Activated T-helper 1 cell treated with anti-CD3 and anti-CD28 coated beads, Interleukin-12 subunit alpha, Interleukin-12 subunit beta, Interleukin-2, Interleukin-4 antibody, amounts not matched to agents 30 ng/mL and 10 ng/mL and 1 ng/mL, durations not matched to agents 14 hours and 24 hours and 36 hours (primary cell): ENCODE measurements around the gene CTXND2. TPM values are rescaled to one million over a fixed set of nuclear protein-coding genes. Genes with fewer than 3 reads are reported as not detected.
"Not testable (repeated sequence)": the region's sequence is repeated elsewhere in the genome, so short reads cannot be mapped to it uniquely, and the experiment has no call there.

Source experiments
- DNase-seq: peaks from one replicate; pipeline ENCODE4 v3.0.0; 2021; ENCODE audit warnings: low spot score
- H3K27ac Mint-ChIP-seq: one replicate; pipeline ENCODE4 v1.8.0; 2021; ENCODE audit warnings: mild to moderate bottlenecking, mixed read lengths
- H3K27me3 Mint-ChIP-seq: one replicate; pipeline ENCODE4 v1.8.0; 2022; ENCODE audit warnings: mild to moderate bottlenecking, moderate library complexity, mixed read lengths; ENCODE audit not compliant: insufficient read depth
- H3K36me3 Mint-ChIP-seq: one replicate; pipeline ENCODE4 v1.8.0; 2021; ENCODE audit warnings: low read depth, mixed read lengths
- H3K4me1 Mint-ChIP-seq: one replicate; pipeline ENCODE4 v1.8.0; 2021; ENCODE audit warnings: low read depth, mixed read lengths
- H3K4me3 Mint-ChIP-seq: one replicate; pipeline ENCODE4 v1.8.0; 2021; ENCODE audit warnings: mild to moderate bottlenecking, moderate library complexity, mixed read lengths
- H3K9me3 Mint-ChIP-seq: one replicate; pipeline ENCODE4 v1.8.0; 2021; ENCODE audit warnings: mixed read lengths
- intact Hi-C: fragments of 100-400 bp; cut with micrococcal nuclease; formaldehyde crosslinking; loops from one replicate; pipeline ENCODE4 v1.15.1; 2024
- total RNA-seq: library from RNA; stranded (reverse); gene quantifications from 2 replicates; pipeline ENCODE4 v1.2.3, GENCODE V29; 2022

CTXND2 gene
- not detected in 2 replicates for total RNA-seq

DNA sequence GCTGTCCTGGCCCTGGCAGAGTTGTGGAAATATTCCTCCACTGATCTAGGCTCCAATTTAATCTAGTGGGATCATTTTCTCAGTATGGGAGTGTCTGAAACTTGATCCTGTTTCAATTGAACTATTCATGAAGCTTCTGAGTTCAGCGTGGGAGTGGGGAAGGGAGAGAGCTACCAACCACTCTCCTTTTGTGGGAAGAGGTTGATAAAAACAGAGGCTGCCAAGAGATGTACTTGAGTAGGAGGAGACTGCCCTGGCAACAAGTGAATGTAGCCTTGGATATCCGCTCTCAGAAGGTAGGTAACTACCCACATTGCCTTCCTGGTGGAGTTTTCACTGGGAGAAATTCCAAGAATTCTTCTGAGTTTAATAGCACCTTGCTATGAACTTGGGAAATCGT, at the start of gene CTXND2:
CTXND2 (plus strand) TSS at position 119 of the 400 bp plus-strand sequence. CDS start 25,179 bp downstream, outside the sequence.
- no peak for DNase-seq
- Mint-ChIP-seq H3K4me3 (no peak within 1 kb of the TSS), H3K27ac (no peak within 1 kb of the TSS), H3K9me3 (no peaks in the 10 kb centered on the region), H3K27me3 (peaks cover 2% of the 10 kb centered on the region), H3K36me3 (peaks cover 1% of the 10 kb centered on the region), H3K4me1 (peaks cover 26% of the 10 kb centered on the region)
- intact Hi-C loops = no loop called here

DNA sequence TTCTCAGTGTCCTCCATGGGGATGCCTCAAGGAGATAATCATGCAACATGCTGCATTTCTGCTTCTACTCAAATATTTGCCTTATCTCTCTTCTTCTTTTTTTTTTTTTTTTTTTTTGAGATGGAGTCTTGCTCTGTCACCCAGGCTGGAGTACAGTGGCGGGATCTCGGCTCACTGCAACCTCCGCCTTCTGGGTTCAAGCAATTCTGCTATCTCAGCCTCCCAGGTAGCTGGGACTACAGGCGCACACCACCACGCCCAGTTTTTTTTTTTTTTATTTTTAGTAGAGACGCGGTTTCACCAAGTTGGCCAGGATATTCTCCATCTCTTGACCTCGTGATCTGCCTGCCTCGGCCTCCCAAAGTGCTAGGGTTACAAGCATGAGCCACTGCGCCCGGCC, 46.1 kb upstream of the CTXND2 start:
- Mint-ChIP-seq H3K4me1 (peaks cover 25% of the 10 kb centered on the region), H3K36me3 (peaks cover 46% of the 10 kb centered on the region)
- not testable (repeated sequence) for H3K4me3 Mint-ChIP-seq, H3K27me3 Mint-ChIP-seq, H3K27ac Mint-ChIP-seq, DNase-seq, H3K9me3 Mint-ChIP-seq
- intact Hi-C loops = loop anchor here (1.0 to 10.0 kb wide), 5 partner anchors 35 to 276 kb away; partner anchors contain the start of genes ARNT and CTSS

DNA sequence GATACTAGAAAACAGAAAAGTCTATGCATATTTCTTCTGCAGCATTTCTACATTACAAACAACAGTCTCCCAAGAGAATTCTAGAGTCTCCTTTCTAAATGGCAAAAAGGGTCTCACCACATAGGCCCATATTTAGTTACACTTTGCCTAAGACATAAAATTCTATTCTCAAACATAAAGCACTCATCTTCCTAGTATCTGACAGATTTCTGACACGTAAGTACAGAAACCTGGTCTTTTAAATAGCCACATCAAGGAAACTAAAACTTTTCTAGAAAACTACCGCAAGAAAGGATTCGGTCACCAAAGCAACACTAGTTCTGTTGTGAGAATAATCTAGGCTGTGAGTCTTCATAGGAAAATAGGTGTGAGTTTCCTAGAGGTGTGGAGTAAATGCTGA, 45.3 kb upstream of the CTXND2 start:
- H3K4me1 Mint-ChIP-seq = peaks cover 31% of the 10 kb centered on the region
- no peaks in the 10 kb centered on the region for H3K27me3 Mint-ChIP-seq
- H3K27ac Mint-ChIP-seq = peak overlapping the region; percentile 49
- intact Hi-C loops = loop anchor here (1.0 to 10.0 kb wide), 5 partner anchors 35 to 277 kb away; partner anchors contain the start of genes ARNT and CTSS
- DNase-seq = peak; percentile 18
- H3K4me3 Mint-ChIP-seq = peak overlapping the region; percentile 32
- peaks cover 47% of the 10 kb centered on the region for H3K36me3 Mint-ChIP-seq
- no peaks in the 10 kb centered on the region for H3K9me3 Mint-ChIP-seq

DNA sequence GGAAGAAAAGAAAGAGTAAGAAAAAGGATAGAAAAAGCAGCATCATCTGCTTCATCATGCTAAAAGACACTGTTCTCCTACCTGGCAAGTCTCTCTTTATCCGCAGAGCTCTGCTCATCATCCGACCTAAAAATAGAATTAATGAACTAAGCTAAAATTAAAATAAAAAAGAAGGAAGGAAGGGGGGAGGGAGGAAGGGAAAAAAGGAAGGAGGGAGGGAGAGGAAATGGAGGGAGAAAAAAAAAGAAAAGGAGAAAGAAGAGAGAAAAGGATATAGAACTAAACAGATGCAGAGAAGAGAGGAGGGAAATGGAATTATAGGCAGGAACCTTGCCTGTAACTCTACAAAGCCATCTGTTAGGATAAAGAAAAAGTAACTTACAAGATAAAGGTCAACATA, 44.6 kb upstream of the CTXND2 start:
- no peaks in the 10 kb centered on the region for H3K9me3 Mint-ChIP-seq
- intact Hi-C loops = loop anchor here (5.0 to 10.0 kb wide), 2 partner anchors 75 to 278 kb away; partner anchors contain the start of gene CTSS

DNA sequence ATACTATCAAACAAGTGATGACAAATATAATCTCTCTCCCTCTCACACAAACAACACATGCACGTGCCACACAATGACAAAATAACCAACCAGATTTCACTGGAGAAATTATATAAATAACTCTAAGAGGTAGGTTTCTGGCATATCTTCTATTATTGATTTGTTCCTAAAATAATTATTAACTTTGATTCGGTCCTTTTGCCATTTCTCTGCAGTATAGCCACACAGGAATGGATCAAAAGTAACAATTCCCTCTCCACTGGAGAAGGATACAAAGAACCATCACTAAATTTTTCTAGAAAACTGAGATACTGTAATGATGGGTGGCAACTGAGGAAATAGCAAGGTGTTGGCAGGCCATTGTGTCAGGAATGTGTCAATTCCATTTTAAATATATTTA, 44.0 kb upstream of the CTXND2 start:
- Mint-ChIP-seq H3K9me3 (no peaks in the 10 kb centered on the region), H3K36me3 (peaks cover 47% of the 10 kb centered on the region), H3K27me3 (no peaks in the 10 kb centered on the region), H3K4me3 (no peak overlapping the region), H3K4me1 (peaks cover 35% of the 10 kb centered on the region), H3K27ac (peak overlapping the region; percentile 4)
- intact Hi-C loops = loop anchor here (5.0 to 10.0 kb wide), 2 partner anchors 76 to 278 kb away; partner anchors contain the start of gene CTSS
- no peak for DNase-seq

More for the DNA sequence above, 44.6 kb upstream of the CTXND2 start:
- Mint-ChIP-seq H3K27me3 (no peaks in the 10 kb centered on the region), H3K4me1 (peaks cover 35% of the 10 kb centered on the region), H3K4me3 (no peak overlapping the region), H3K27ac (peak overlapping the region; percentile 49), H3K36me3 (peaks cover 45% of the 10 kb centered on the region)
- DNase-seq = no peak

DNA sequence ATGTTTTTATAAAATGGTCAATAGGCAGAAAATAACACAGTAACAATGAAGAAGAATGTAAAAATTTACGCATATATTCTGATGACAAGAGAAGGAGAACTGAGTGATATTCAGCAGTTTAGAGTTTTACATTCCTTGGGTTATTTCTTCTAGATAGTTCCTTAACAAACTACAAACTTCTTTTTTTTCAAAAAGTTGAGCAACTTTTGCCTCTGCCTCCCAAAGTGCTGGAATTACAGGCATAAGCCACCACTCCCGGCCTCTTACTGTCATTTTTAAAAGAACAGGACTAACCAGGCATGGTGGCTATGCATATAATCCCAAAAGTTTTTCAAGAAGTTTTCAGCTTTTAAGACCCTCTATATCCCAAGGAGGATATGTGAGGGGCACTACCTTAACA, 43.5 kb upstream of the CTXND2 start:
- no peak for DNase-seq
- Mint-ChIP-seq H3K4me3 (no peak overlapping the region), H3K27me3 (no peaks in the 10 kb centered on the region), H3K9me3 (no peaks in the 10 kb centered on the region), H3K27ac (no peak overlapping the region), H3K4me1 (peaks cover 35% of the 10 kb centered on the region), H3K36me3 (peaks cover 45% of the 10 kb centered on the region)
- intact Hi-C loops = loop anchor here (5.0 to 10.0 kb wide), 2 partner anchors 76 to 279 kb away; partner anchors contain the start of gene CTSS

DNA sequence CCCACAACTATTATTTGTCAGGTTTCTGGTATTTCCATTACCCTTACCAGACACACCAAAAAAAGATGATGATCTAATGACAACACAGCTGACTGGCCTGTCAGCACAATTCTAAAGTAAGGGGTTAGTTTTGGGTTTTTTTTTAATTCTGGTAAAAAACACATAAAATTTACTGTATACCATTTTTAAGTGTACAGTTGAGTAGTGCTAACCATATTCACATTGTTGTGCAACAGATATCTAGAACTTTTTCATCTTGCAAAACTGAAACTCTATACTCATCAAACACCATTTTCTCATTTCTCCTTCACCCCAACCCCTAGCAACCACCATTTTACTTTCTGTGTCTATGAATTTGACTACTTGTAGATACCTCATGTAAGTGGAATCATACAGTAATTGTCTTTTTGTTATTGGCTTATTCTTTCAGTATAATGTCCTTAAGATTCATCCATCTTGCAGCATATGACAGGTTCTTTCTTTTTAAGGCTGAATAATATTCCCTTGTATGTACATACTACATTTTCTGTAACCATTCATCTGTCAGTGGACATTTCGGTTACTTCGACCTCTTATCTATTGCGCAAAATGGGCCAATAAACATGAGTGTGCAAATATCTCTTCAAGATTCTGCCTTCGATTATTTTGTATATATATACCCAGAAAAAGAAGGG, 40.3 kb upstream of the CTXND2 start:
- peaks cover 30% of the 10 kb centered on the region for H3K36me3 Mint-ChIP-seq
- H3K9me3 Mint-ChIP-seq = no peaks in the 10 kb centered on the region
- H3K4me3 Mint-ChIP-seq = no peak overlapping the region
- H3K27ac Mint-ChIP-seq = peak overlapping the region; percentile 1
- H3K27me3 Mint-ChIP-seq = no peaks in the 10 kb centered on the region
- peaks cover 25% of the 10 kb centered on the region for H3K4me1 Mint-ChIP-seq
- intact Hi-C loops = loop anchor here (1.0 to 10.0 kb wide), 4 partner anchors 30 to 282 kb away; partner anchors contain the start of genes ARNT and SETDB1
- DNase-seq = no peak

DNA sequence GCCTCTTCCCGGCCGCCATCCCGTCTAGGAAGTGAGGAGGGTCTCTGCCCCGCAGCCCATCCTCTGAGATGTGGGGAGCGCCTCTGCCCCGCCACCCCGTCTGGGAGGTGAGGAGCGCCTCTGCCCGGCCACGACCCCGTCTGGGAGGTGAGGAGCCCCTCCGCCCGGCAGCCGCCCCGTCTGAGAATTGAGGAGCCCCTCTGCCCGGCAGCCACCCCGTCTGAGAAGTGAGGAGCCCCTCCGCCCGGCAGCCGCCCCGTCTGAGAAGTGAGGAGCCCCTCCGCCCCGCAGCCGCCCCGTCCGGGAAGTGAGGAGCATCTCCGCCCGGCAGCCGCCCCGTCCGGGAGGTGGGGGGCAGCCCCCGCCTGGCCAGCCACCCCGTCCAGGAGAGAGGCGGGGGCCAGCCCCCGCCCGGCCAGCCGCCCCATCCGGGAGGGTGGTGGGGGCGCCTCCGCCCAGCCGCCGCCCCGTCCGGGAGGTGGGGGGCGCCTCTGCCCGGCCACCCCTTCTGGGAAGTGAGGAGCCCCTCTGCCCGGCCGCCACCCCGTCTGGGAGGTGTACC, 36.1 kb upstream of the CTXND2 start:
- DNase-seq, H3K27ac Mint-ChIP-seq, intact Hi-C loops, H3K27me3 Mint-ChIP-seq, H3K4me3 Mint-ChIP-seq, H3K9me3 Mint-ChIP-seq: not testable (repeated sequence)
- Mint-ChIP-seq H3K36me3 (peaks cover 42% of the 10 kb centered on the region), H3K4me1 (peaks cover 11% of the 10 kb centered on the region)

DNA sequence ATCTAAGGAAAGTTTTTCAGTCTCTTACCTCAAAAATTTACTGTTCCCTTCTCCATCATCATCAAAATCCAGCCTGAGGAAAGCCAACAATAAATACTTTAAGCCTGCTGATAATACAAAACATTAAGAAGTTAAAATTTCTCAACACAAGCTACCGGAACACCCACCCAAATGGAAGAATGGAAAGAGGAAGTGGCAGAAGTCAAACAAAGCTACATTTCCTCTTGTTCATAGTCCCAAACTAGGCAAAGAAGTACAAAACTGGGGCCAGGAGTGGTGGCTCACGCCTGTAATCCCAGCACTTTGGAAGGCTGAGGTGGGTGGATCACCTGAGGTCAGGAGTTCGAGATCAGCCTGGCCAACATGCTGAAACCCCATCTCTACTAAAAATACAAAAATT, 34.2 kb upstream of the CTXND2 start:
- H3K27ac Mint-ChIP-seq, intact Hi-C loops, H3K9me3 Mint-ChIP-seq, H3K27me3 Mint-ChIP-seq, DNase-seq, H3K4me1 Mint-ChIP-seq, H3K4me3 Mint-ChIP-seq: not testable (repeated sequence)
- peaks cover 30% of the 10 kb centered on the region for H3K36me3 Mint-ChIP-seq

DNA sequence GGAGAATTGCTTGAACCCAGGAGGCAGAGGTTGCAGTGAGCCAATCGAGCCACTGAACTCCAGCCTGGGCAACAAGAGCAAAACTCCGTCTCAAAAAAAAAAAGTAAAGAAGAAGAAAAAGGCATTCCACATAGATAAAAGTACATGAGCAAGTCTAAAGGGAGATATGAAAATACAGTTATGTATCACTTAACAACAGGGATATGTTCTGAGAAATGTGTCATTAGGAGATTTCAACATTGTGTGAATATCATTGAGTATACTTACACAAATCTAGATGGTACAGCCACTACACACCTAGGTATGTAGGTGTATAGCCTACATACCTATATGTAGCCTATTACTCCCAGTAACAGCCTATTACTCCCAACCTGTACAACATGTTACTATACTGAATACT, 23.2 kb upstream of the CTXND2 start:
- H3K4me1 Mint-ChIP-seq = peaks cover 5% of the 10 kb centered on the region
- no peak for DNase-seq
- no peaks in the 10 kb centered on the region for H3K27me3 Mint-ChIP-seq
- H3K27ac Mint-ChIP-seq = no peak overlapping the region
- H3K9me3 Mint-ChIP-seq = peaks cover 10% of the 10 kb centered on the region
- no peak overlapping the region for H3K4me3 Mint-ChIP-seq
- intact Hi-C loops = no loop called here
- H3K36me3 Mint-ChIP-seq = peaks cover 25% of the 10 kb centered on the region

DNA sequence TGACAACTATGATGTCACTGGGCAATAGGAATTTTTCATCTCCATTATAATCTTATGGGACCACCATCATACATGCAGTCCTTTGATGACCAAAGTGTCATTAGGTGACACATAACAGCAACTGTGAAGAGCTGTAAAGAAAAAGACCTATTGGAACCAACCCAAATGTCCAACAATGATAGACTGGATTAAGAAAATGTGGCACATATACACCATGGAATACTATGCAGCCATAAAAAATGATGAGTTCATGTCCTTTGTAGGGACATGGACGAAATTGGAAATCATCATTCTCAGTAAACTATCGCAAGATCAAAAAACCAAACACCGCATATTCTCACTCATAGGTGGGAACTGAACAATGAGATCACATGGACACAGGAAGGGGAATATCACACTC, 22.7 kb upstream of the CTXND2 start:
- H3K4me1 Mint-ChIP-seq, H3K27me3 Mint-ChIP-seq, H3K27ac Mint-ChIP-seq, intact Hi-C loops, H3K4me3 Mint-ChIP-seq, DNase-seq, H3K9me3 Mint-ChIP-seq: not testable (repeated sequence)
- peaks cover 25% of the 10 kb centered on the region for H3K36me3 Mint-ChIP-seq

DNA sequence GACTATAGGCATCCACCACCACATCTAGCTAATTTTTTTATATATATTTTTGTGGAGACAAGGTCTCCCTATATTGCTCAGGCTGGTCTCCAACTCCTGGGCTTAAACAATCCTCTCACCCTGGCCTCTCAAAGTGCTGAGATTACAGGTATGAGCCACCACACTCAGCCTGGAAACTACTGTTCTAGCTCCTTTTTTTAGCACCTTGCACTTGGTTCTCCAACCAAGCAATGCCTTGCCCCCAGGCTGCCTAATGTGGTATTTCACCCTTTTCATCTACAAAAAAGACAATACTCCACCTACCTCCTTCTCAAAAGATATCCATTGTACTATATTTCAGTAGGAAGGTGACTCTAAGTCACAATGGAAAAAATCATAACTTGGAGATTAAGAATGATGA, 17.3 kb upstream of the CTXND2 start:
- no peaks in the 10 kb centered on the region for H3K27me3 Mint-ChIP-seq
- DNase-seq = no peak
- H3K4me3 Mint-ChIP-seq = no peak overlapping the region
- intact Hi-C loops = loop anchor here (10.0 kb wide), 1 partner anchor 135 kb away; the partner anchor contains the start of genes MINDY1 and PRUNE1
- no peak overlapping the region for H3K27ac Mint-ChIP-seq
- peaks cover 25% of the 10 kb centered on the region for H3K4me1 Mint-ChIP-seq
- peaks cover 10% of the 10 kb centered on the region for H3K9me3 Mint-ChIP-seq
- H3K36me3 Mint-ChIP-seq = peaks cover 34% of the 10 kb centered on the region

DNA sequence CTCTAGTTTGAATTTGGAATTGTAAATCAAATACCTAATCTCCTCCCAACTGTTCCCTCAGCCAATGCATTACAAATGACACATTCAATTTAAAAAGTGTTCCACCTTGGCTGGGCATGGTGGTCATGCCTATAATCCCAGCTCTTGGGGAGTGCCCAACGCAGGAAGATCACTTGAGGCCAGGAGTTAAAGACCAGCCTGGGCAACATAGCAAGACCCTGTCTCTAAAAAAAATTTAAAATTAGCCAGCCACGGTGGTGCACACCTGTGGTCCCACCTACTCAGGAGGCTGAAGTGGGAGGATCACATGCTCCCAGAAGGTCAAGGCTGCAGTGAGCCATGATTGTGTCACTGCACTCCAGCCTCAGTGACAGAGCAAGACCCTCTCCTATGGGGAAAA, 14.4 kb upstream of the CTXND2 start:
- intact Hi-C loops = loop anchor here (10.0 kb wide), 1 partner anchor 132 kb away; the partner anchor contains the start of genes MINDY1 and PRUNE1
- H3K9me3 Mint-ChIP-seq = peaks cover 8% of the 10 kb centered on the region

More for the DNA sequence above, 14.4 kb upstream of the CTXND2 start:
- Mint-ChIP-seq H3K4me3 (no peak overlapping the region), H3K27me3 (no peaks in the 10 kb centered on the region), H3K36me3 (peaks cover 29% of the 10 kb centered on the region), H3K27ac (no peak overlapping the region), H3K4me1 (peaks cover 41% of the 10 kb centered on the region)
- DNase-seq = no peak
